ENCODE data around the gene AP4E1. TPM values are rescaled to one million over a fixed set of nuclear protein-coding genes. Genes with fewer than 3 reads are reported as not detected.
"Not testable (repeated sequence)": the region's sequence is repeated elsewhere in the genome, so short reads cannot be mapped to it uniquely, and the experiment has no call there.

AP4E1 gene
- total and polyA plus RNA-seq, 2 of the 8 experiments (the other 6 are each of a cell fraction or from before 2014, with no cell fraction given): 1.4 to 10.9 TPM

- H4K91ac ChIP-seq (replicated peaks; ENCODE audit: insufficient read length, low read length); H3K18ac ChIP-seq (ENCODE audit: extremely low read depth, low read length); H3K56ac ChIP-seq (replicated peaks; ENCODE audit: insufficient read length, low read depth, low read length); H2BK12ac ChIP-seq (ENCODE audit: low read depth, low read length); H3K27ac ChIP-seq (ENCODE audit: low read depth, low read length); H2BK15ac ChIP-seq (ENCODE audit: low read length); FAIRE-seq; H3K79me1 ChIP-seq (ENCODE audit: low read depth, low read length); POLR2A ChIA-PET (ENCODE audit: partially characterized antibody); H4K5ac ChIP-seq (ENCODE audit: insufficient read length, low read depth, low read length); H3K23me2 ChIP-seq (ENCODE audit: low read depth, low read length); H3K4me2 ChIP-seq (ENCODE audit: insufficient read depth in 1 of 2, low read depth in 2 of 2, low read length in 2 of 2); H2BK120ac ChIP-seq (replicated peaks; ENCODE audit: low read depth, low read length); H2AFZ ChIP-seq (ENCODE audit: low read length); H2AK5ac ChIP-seq (ENCODE audit: low read depth, low read length); DNase-seq (ENCODE audit: low read depth in 1 of 2, low spot score in 2 of 2); H4K20me1 ChIP-seq (replicated peaks in 1 of 2; ENCODE audit: control insufficient read depth in 1 of 2, insufficient read depth in 2 of 2, low read length in 2 of 2); H3K14ac ChIP-seq (ENCODE audit: insufficient read length); H3K9ac ChIP-seq (replicated peaks in 1 of 4; ENCODE audit: extremely low read depth in 1 of 4, low read depth in 3 of 4, low read length in 3 of 4); H4K8ac ChIP-seq (ENCODE audit: extremely low read depth, insufficient read depth, low read length); H3K27me3 ChIP-seq (replicated peaks in 1 of 4; ENCODE audit: control insufficient read depth in 3 of 4, extremely low read depth in 1 of 4, insufficient read depth in 3 of 4, low read length in 3 of 4); H3K4me1 ChIP-seq (replicated peaks in 1 of 4; ENCODE audit: control insufficient read depth in 3 of 4, insufficient read depth in 4 of 4, low read length in 3 of 4); H2BK5ac ChIP-seq (ENCODE audit: low read depth, low read length); H2BK20ac ChIP-seq (ENCODE audit: low read length); H3K4me3 ChIP-seq (ENCODE audit: extremely low read depth in 1 of 4, insufficient read depth in 2 of 4, low read depth in 3 of 4, low read length in 4 of 4); H3K23ac ChIP-seq (ENCODE audit: insufficient read length); H3K9me3 ChIP-seq (ENCODE audit: insufficient read depth in 2 of 2, low read depth in 1 of 2, low read length in 1 of 2); H3K79me2 ChIP-seq (ENCODE audit: control insufficient read depth in 1 of 2, insufficient read depth in 2 of 2, low read length in 2 of 2); H3K4ac ChIP-seq (replicated peaks; ENCODE audit: insufficient read length, low read depth, low read length): not testable (repeated sequence)
- WGBS, 2 experiments (ENCODE audit: extremely low coverage in 1 of 2, insufficient coverage in 1 of 2, insufficient read length in 1 of 2, insufficient replicate concordance in 2 of 2, low coverage in 1 of 2, low lambda C conversion rate in 2 of 2, missing lambda C conversion rate in 1 of 2): 97% methylated on average over 4 of the region's 4 CpGs; no CpG with 5 or more reads in 1 of the 2 experiments
- H3K36me3 ChIP-seq (ENCODE audit: control insufficient read depth in 2 of 4, insufficient read depth in 4 of 4, low read length in 3 of 4): peaks cover 0 to 20% (median 0%) of the 10 kb centered on the region in 4 experiments; a peak in 3 of 8 replicates
- CTCF ChIA-PET (ENCODE audit: partially characterized antibody): interaction anchor here (0.5 kb wide), 1 partner anchor 97 kb away, joined by 4 read pairs; no protein-coding TSS in a partner anchor
Measured at GRCh38 chr15:50919359-50919758, 10.9 kb downstream of the AP4E1 start.
